K562 treated with DMSO at 1 percent for 24 hours (cell line): ENCODE data around the gene USP37. TPM values are rescaled to one million over a fixed set of nuclear protein-coding genes. Genes with fewer than 3 reads are reported as not detected.

Experiments used
- total RNA-seq: library from RNA; unstranded; fragments of 300-600 nt; gene quantifications from 2 replicates; pipeline ENCODE4 v1.2.3, GENCODE V29; 2022; ENCODE audit warnings: low read depth; ENCODE audit not compliant: insufficient read depth

Gene USP37
- 2.8 and 2.9 TPM in 2 replicates for total RNA-seq

GRCh38 chr2:218568190-218569037 is at the start of gene USP37, which contains the start of gene CNOT9:
TSS of gene USP37 (minus strand) at chr2:218568351. CDS start at chr2:218558653, 9,698 bp downstream.
TSS of gene CNOT9 (plus strand) at chr2:218568839. CDS start at chr2:218568955, 116 bp downstream.

GRCh38 chr2:218607436-218608115 is 39.4 kb upstream of the USP37 start, which contains the start of gene PLCD4:
TSS of gene PLCD4 (plus strand) at chr2:218607899. CDS start at chr2:218615740, 7,841 bp downstream.

GRCh38 chr2:218418717-218419458 is 149.3 kb downstream of the USP37 start, which contains the start of gene VIL1:
TSS of gene VIL1 (plus strand) at chr2:218419123. CDS start at chr2:218423779, 4,656 bp downstream.

Other genes starting within 250 kb of the USP37 start
- 0.80 TPM in 1 of 2 replicates, not detected in the other for gene CATIP, start 211.5 kb downstream of the USP37 start, total RNA-seq
- gene SLC11A1, start 186.1 kb downstream of the USP37 start, total RNA-seq: 0.61 and 0.80 TPM in 2 replicates
- gene CTDSP1, start 168.5 kb downstream of the USP37 start, total RNA-seq: 79.9 and 82.8 TPM in 2 replicates
- 0.46 and 0.63 TPM in 2 replicates for gene VIL1, start 149.2 kb downstream of the USP37 start, total RNA-seq
- 15.4 and 20.9 TPM in 2 replicates for gene CNOT9, start 488 bp upstream of the USP37 start, total RNA-seq
- gene PLCD4, start 39.5 kb upstream of the USP37 start, total RNA-seq: 0.42 TPM in 1 of 2 replicates, not detected in the other
- gene ZNF142, start 91.3 kb upstream of the USP37 start, total RNA-seq: 11.0 and 12.2 TPM in 2 replicates
- gene BCS1L, start 91.3 kb upstream of the USP37 start, total RNA-seq: 25.1 and 29.3 TPM in 2 replicates
- 22.8 and 25.3 TPM in 2 replicates for gene RNF25, start 103.7 kb upstream of the USP37 start, total RNA-seq
- 4.2 and 9.9 TPM in 2 replicates for gene STK36, start 103.7 kb upstream of the USP37 start, total RNA-seq
- gene TTLL4, start 142.5 kb upstream of the USP37 start, total RNA-seq: 44.1 and 44.3 TPM in 2 replicates
- 0.15 TPM in 1 of 2 replicates, not detected in the other for gene CYP27A1, start 213.8 kb upstream of the USP37 start, total RNA-seq